HG02938 (cell line): ENCODE results near the gene DHX16.
A peak's percentile ranks its signal among the peaks of the same experiment; 100 is the strongest.
"Not testable (repeated sequence)": the region's sequence is repeated elsewhere in the genome, so short reads cannot be mapped to it uniquely, and the experiment has no call there.

ENCODE experiments used
- ATAC-seq: cut with Tn5 transposase; IDR thresholded peaks from one replicate; pipeline ENCODE4 v1.9.1; 2021; ENCODE audit warnings: mild to moderate bottlenecking, moderate library complexity; ENCODE audit not compliant: unreplicated experiment

Gene DHX16

GRCh38 chr6:30679765-30680535 lies 7.1 kb upstream of the DHX16 start:
- ATAC-seq = no peak

- no peak for ATAC-seq
These were observed 6.3 kb upstream of the DHX16 start for GRCh38 chr6:30678964-30679726.

GRCh38 chr6:30676660-30677285 lies 4.0 kb upstream of the DHX16 start:
- ATAC-seq = no peak

GRCh38 chr6:30670760-30671527 lies 1.9 kb downstream of the DHX16 start:
- no peak for ATAC-seq

DNA sequence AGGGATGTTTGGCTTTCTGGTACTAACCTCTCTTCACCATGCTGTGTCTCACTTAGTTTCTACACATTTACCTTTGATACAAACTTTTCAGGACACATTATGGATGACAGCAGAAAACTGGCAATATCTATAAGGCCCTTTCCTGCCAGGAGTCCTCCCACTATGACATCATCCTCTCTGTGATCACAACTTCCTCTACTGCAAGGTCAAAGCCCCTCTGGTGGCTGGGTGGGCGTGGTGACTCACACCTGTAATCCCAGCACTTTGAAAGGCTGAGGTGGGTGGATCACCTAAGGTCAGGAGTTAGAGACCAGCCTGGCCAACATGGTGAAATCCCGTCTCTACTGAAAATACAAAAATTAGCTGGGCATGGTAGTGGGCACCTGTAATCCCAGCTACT lies 6.5 kb downstream of the DHX16 start:
- ATAC-seq = not testable (repeated sequence)

GRCh38 chr6:30664994-30665767 lies 7.6 kb downstream of the DHX16 start:
- no peak for ATAC-seq

GRCh38 chr6:30657922-30658321 lies 14.9 kb downstream of the DHX16 start:
- not testable (repeated sequence) for ATAC-seq

DNA sequence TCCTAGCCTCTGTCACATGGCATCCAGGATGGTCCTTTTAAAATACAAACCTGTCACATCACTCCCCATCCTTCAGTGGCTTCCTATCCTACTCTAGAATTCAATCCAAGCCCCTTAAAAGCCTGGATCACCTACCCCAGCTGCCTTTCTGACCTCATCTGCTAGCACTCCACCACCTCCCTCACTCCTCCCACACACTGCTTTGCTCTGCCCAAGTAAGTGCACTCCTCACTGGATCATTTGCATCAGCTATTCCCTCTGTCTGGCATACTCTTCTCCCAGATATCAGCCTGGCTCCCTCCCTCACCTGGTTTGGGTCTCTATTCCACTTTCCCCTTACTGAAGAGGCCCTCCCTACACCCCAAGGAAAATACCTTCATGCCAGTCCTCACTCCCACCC lies 15.4 kb downstream of the DHX16 start:
- ATAC-seq = no peak

GRCh38 chr6:30656513-30656912 lies 16.3 kb downstream of the DHX16 start:
- ATAC-seq = no peak

- no peak for ATAC-seq
These were observed 17.1 kb downstream of the DHX16 start for GRCh38 chr6:30655743-30656094.

DNA sequence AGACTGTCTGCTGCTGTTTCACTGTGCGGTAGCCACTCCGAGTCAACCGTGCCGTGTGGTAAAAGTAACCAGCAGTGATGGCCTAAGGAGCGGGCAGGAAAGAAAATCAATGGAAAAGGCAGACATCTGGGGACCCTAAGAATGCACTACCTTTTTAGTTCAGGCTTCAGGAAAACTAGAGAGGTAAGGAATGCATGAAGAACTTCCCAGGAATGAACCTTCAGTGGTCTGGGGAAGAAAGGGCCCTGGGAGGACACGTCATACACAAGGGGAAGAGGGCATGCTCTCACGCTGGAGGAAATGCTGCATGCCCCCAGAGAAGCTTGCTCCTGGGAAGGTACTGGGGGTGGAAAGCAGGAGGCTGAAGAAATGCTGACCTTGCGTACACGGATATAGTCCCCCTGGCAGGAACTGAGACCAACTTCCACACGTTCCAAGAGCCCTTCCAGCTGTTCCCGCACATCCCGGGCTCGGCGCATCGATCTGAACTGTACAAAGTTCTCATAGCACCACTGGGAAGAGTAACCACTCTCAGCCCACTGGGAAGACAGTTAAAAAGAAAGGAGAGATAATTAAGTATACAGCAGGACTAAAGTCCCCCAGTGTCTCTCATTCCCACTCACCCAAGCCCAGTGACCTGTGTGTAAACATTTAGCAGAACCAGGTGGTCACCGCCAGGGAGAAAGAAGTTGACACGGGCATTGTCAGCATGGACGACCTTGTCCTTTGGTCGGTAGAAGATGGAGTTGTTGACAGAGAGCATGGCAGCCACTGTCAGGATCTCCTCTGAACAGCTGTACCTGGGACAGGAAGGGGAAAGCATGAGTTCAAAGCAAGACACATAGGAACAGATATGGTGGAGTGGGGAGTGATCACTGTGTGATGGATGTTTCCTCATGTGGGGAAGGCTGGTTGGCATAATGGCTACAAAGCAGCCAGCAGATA lies 17.7 kb downstream of the DHX16 start:
- ATAC-seq = no peak

DNA sequence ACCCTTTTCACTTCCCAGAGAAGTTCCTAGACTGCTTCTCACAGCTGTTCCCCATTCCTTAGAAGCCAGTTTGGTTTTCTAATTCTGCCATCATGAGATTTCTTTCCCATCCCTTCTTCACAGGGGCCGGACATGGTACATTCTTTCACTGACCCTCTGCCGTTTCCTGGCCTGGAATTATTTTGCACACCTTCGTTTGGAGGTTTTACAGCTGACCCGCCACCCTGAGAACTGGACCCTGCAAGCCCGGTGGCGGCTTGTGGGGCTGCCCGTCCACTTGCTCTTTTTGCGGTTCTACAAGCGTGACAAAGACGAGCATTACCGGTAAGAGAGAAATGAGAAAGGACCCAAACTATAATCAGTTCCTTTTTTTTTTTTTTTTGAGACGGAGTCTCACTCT lies 21.7 kb downstream of the DHX16 start:
- ATAC-seq = no peak

- peak; percentile 46 for ATAC-seq
These were observed 25.3 kb downstream of the DHX16 start for GRCh38 chr6:30647242-30648116.

DNA sequence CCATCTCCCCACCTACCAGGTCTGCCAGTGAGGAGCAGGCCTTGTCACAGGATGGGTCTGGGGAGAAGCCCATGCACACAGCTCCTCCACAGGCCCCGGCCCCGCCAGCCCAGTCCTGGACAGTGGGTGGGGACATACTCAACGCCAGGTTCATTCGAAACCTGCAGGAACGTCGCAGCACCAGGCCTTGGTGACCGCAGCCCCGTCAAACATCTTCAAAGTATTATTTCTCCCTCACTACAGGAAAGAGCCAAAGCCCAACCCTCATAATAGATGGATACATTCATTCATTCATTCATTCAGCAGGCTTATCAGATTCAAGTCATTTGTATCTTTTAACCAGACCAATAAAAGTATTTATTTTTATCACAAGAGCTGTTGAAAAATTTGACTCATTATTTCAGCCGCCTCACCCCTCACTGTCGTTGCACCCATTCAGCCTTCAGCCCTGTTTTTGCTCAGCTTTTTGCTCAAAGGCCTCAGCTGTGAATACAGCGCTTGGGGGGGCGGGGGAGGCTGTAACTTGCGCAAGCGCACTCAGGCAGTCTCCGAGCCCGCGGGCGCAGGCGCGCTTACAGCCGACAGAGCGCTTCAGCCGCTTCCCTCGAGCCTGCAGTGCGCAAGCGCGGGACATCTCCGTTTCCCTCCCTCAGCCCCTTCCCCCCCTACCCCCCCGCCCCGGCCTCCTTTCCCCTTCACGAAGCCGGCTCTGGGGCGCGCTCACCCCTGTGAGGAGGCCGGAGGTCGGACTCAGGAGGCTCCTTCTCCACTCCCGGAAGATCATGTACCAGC lies 26.2 kb downstream of the DHX16 start, which contains the start of gene C6orf136:
C6orf136 (plus strand) TSS at position 684 of the 792 bp plus-strand sequence; CDS start at position 783, 99 bp downstream.
- peak; percentile 49 for ATAC-seq

- ATAC-seq = no peak
These were observed 26.8 kb downstream of the DHX16 start for GRCh38 chr6:30645989-30646388.

- ATAC-seq = no peak
These were observed 28.0 kb downstream of the DHX16 start for GRCh38 chr6:30644769-30645168.

DNA sequence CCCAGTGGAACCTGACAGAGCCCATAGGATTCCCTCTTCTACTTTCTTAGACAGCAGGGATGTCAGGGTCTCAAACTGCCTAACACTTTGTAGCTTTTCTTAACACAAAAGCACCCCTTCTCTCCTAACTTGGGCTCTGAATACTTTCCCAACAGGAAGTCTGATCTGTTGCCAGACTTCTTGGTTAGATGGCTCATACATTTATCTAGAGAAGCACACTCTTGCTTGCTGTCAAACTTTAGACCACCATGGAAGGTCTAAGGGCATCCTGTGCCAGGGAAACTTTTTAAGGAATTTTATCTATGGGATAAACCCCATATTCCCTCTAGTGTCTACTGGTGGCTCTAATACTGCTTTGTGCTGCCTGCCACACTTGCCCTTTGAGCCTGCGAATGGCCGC lies 29.1 kb downstream of the DHX16 start:
- ATAC-seq = no peak
